ENCODE measurements around the gene CLEC2B.
"Not testable (repeated sequence)": the region's sequence is repeated elsewhere in the genome, so short reads cannot be mapped to it uniquely, and the experiment has no call there.

The CLEC2B gene

GRCh38 chr12:9869307-9870161 is at the start of gene CLEC2B:
TSS of gene CLEC2B (minus strand) at chr12:9869354.
- DNase-seq (ENCODE audit: low spot score): no peak

GRCh38 chr12:9911708-9912107 is 42.6 kb upstream of the CLEC2B start:
- no peak for DNase-seq (ENCODE audit: low spot score)

- no peak for DNase-seq (ENCODE audit: low spot score)
Observed at GRCh38 chr12:9910716-9911421, 41.7 kb upstream of the CLEC2B start.

- no peak for DNase-seq (ENCODE audit: low spot score)
Observed at GRCh38 chr12:9909724-9910123, 40.6 kb upstream of the CLEC2B start.

- DNase-seq (ENCODE audit: low spot score): no peak
Observed at GRCh38 chr12:9908350-9908749, 39.2 kb upstream of the CLEC2B start.

- DNase-seq (ENCODE audit: low spot score): no peak
Observed at GRCh38 chr12:9907769-9908168, 38.6 kb upstream of the CLEC2B start.

- DNase-seq (ENCODE audit: low spot score): no peak
Observed at GRCh38 chr12:9906873-9907272, 37.7 kb upstream of the CLEC2B start.

GRCh38 chr12:9902539-9903228 is 33.5 kb upstream of the CLEC2B start:
- DNase-seq (ENCODE audit: low spot score): no peak

GRCh38 chr12:9900930-9901329 is 31.8 kb upstream of the CLEC2B start:
- DNase-seq (ENCODE audit: low spot score): no peak

- DNase-seq (ENCODE audit: low spot score): no peak
Observed at GRCh38 chr12:9899209-9899608, 30.1 kb upstream of the CLEC2B start.

- no peak for DNase-seq (ENCODE audit: low spot score)
Observed at GRCh38 chr12:9897535-9897934, 28.4 kb upstream of the CLEC2B start.

GRCh38 chr12:9895215-9895971 is 26.2 kb upstream of the CLEC2B start:
- no peak for DNase-seq (ENCODE audit: low spot score)

GRCh38 chr12:9888665-9889273 is 19.6 kb upstream of the CLEC2B start:
- DNase-seq (ENCODE audit: low spot score): no peak

GRCh38 chr12:9883175-9883574 is 14.0 kb upstream of the CLEC2B start:
- DNase-seq (ENCODE audit: low spot score): no peak

GRCh38 chr12:9881988-9882387 is 12.8 kb upstream of the CLEC2B start:
- DNase-seq (ENCODE audit: low spot score): no peak

- DNase-seq (ENCODE audit: low spot score): no peak
Observed at GRCh38 chr12:9881246-9881645, 12.1 kb upstream of the CLEC2B start, which contains the start of gene KLRF2. TSS of gene KLRF2 (plus strand) at chr12:9881489. CDS start at chr12:9881596, 107 bp downstream.

GRCh38 chr12:9880532-9881078 is 11.5 kb upstream of the CLEC2B start:
- no peak for DNase-seq (ENCODE audit: low spot score)

GRCh38 chr12:9876120-9876519 is 7.0 kb upstream of the CLEC2B start:
- not testable (repeated sequence) for DNase-seq (ENCODE audit: low spot score)

GRCh38 chr12:9872742-9873141 is 3.6 kb upstream of the CLEC2B start:
- no peak for DNase-seq (ENCODE audit: low spot score)

- no peak for DNase-seq (ENCODE audit: low spot score)
Observed at GRCh38 chr12:9872162-9872561, 3.0 kb upstream of the CLEC2B start.

- no peak for DNase-seq (ENCODE audit: low spot score)
Observed at GRCh38 chr12:9870286-9870866, 1.2 kb upstream of the CLEC2B start.

All from Ammon's horn (tissue), 1 donor.